Measurements from ENCODE around the gene PCTP.
A peak's percentile ranks its signal among the peaks of the same experiment; 100 is the strongest.

- TF ChIP-seq CTCF (IDR thresholded peaks at IDR 0.05): peak in 1 of 3 donors; percentile 50
- no peak for TF ChIP-seq POLR2A (IDR thresholded peaks at IDR 0.05)
Measured at GRCh38 chr17:55717898-55718735, 32.7 kb upstream of the PCTP start.

Data from lower leg skin (tissue), 3 donors.